Measurements from ENCODE around the gene RGS9. TPM values are rescaled to one million over a fixed set of nuclear protein-coding genes. Genes with fewer than 3 reads are reported as not detected.

RGS9 gene
- total RNA-seq, 1 experiment from 2014 or later = 8.6 TPM

GRCh38 chr17:65198653-65199382 is 61.6 kb downstream of the RGS9 start:
- H3K4me1 ChIP-seq (ENCODE audit: control insufficient read depth in 1 of 2, insufficient read depth in 2 of 2, low read length in 2 of 2) = no peaks in the 10 kb centered on the region
- H3K36me3 ChIP-seq (ENCODE audit: control insufficient read depth in 1 of 2, insufficient read depth in 2 of 2, low read length in 2 of 2) = no peaks in the 10 kb centered on the region
- intact Hi-C loops (cut with micrococcal nuclease) = loop anchor here (2.0 to 5.0 kb wide), 4 partner anchors 236 to 422 kb away; partner anchors contain the start of gene LRRC37A3

More at GRCh38 chr17:65198653-65199382, 61.6 kb downstream of the RGS9 start:
- H3K9me2 ChIP-seq (ENCODE audit: insufficient read depth) = no peaks in the 10 kb centered on the region
- H3K4me3 ChIP-seq (replicated peaks in 1 of 2; ENCODE audit: low read depth in 1 of 2, low read length in 2 of 2) = no peak overlapping the region
- H3K79me2 ChIP-seq (ENCODE audit: insufficient read depth, low read length) = no peaks in the 10 kb centered on the region
- ATAC-seq (peak; percentile 75), DNase-seq (ENCODE audit: low read depth, low spot score) (peak; percentile 62)
- H3K9ac ChIP-seq (ENCODE audit: low read length) = no peak overlapping the region
- BruUV-seq (replicated peaks) = no TSS peak
- H2AFZ ChIP-seq (ENCODE audit: low read depth, low read length, poor library complexity, severe bottlenecking) = peak overlapping the region; percentile 59
- RAD21 ChIA-PET (ENCODE audit: low non-redundant PET in 1 of 2, low total read pairs in 2 of 2, uncharacterized antibody in 2 of 2, unreplicated experiment in 2 of 2) = no interaction called here
- POLR2A ChIA-PET = no interaction called here
- no peaks in the 10 kb centered on the region for H3K9me3 ChIP-seq (ENCODE audit: control insufficient read depth in 1 of 2, insufficient read depth in 1 of 2, low read depth in 1 of 2, low read length in 2 of 2)
- H4K20me1 ChIP-seq (ENCODE audit: insufficient read depth) = no peaks in the 10 kb centered on the region
- no peak overlapping the region for H3K4me2 ChIP-seq (ENCODE audit: low read length)
- no peak overlapping the region for H3K27ac ChIP-seq (ENCODE audit: low read depth, low read length)
- CTCF ChIA-PET = interaction anchor here (1.3 kb wide), 3 partner anchors 10 to 98 kb away, joined by 3 to 4 read pairs (median 3); partner anchors contain the start of gene RGS9
- TF ChIP-seq RAD21 (IDR thresholded peaks at IDR 0.05; ENCODE audit: low read depth) = peak; percentile 97
- no peak for TF ChIP-seq POLR2A (IDR thresholded peaks at IDR 0.05; ENCODE audit: borderline replicate concordance, extremely low read depth, insufficient read depth, insufficient read length)
- peak; percentile 14; the same call in 1 of the 2 replicates for TF ChIP-seq FOSL1 (IDR thresholded peaks at IDR 0.05; ENCODE audit: low read depth)
- TF ChIP-seq, protein P1, sequence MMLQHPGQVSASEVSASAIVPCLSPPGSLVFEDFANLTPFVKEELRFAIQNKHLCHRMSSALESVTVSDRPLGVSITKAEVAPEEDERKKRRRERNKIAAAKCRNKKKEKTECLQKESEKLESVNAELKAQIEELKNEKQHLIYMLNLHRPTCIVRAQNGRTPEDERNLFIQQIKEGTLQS (IDR thresholded peaks at IDR 0.05) = no peak
- TF ChIP-seq, protein P2, sequence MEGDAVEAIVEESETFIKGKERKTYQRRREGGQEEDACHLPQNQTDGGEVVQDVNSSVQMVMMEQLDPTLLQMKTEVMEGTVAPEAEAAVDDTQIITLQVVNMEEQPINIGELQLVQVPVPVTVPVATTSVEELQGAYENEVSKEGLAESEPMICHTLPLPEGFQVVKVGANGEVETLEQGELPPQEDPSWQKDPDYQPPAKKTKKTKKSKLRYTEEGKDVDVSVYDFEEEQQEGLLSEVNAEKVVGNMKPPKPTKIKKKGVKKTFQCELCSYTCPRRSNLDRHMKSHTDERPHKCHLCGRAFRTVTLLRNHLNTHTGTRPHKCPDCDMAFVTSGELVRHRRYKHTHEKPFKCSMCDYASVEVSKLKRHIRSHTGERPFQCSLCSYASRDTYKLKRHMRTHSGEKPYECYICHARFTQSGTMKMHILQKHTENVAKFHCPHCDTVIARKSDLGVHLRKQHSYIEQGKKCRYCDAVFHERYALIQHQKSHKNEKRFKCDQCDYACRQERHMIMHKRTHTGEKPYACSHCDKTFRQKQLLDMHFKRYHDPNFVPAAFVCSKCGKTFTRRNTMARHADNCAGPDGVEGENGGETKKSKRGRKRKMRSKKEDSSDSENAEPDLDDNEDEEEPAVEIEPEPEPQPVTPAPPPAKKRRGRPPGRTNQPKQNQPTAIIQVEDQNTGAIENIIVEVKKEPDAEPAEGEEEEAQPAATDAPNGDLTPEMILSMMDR (IDR thresholded peaks at IDR 0.05 in 2 of 3, conservative IDR thresholded peaks at IDR 0.05 in 1 of 3; ENCODE audit: borderline replicate concordance in 1 of 3, insufficient read depth in 1 of 3, low read depth in 2 of 3, low read length in 2 of 3) = peak; percentile 67 to 96 (median 90)
- peak; percentile 26 for TF ChIP-seq YY1 (IDR thresholded peaks at IDR 0.05; ENCODE audit: extremely low read depth, insufficient replicate concordance, low read depth, low read length)
- TF ChIP-seq JUND (IDR thresholded peaks at IDR 0.05) = no peak
- no peak for TF ChIP-seq ZFX (IDR thresholded peaks at IDR 0.05)
- TF ChIP-seq CEBPB (IDR thresholded peaks at IDR 0.05; ENCODE audit: low read depth) = no peak
- TF ChIP-seq CBX3 (IDR thresholded peaks at IDR 0.05; ENCODE audit: low read depth) = no peak
- TF ChIP-seq EZH2 (IDR thresholded peaks at IDR 0.05) = no peak
- TF ChIP-seq SRF (IDR thresholded peaks at IDR 0.05; ENCODE audit: low read depth) = no peak
- no peaks in the 10 kb centered on the region for H3K27me3 ChIP-seq (ENCODE audit: insufficient read depth, low read length)
